PC-9 (cell line): Measurements from ENCODE around the gene INO80D. TPM values are rescaled to one million over a fixed set of nuclear protein-coding genes. Genes with fewer than 3 reads are reported as not detected.

Experiments used
- Bru-seq: library from RNA; stranded (reverse); fragments of 400-500 nt; gene quantifications from one replicate; lab custom pipeline; 2021; lab: Mats Ljungman, UMichigan
- BruChase-seq, 2 experiments: library from RNA; stranded (reverse); fragments of 400-500 nt; gene quantifications; one replicate each; lab custom pipeline; 2021; lab: Mats Ljungman, UMichigan
- BruUV-seq: library from RNA; stranded (reverse); fragments of 400-500 nt; replicated peaks from 2 replicates; lab custom pipeline; 2021; lab: Mats Ljungman, UMichigan
- CTCF ChIA-PET: fragments of 300-600 bp; sonication (Branson Sonifier 250); formaldehyde crosslinking; loops from one replicate; lab custom pipeline; 2022; ENCODE audit warnings: antibody characterized with exemption; lab: Charles Lee
- POLR2A ChIA-PET: fragments of 300-600 bp; sonication (Branson Sonifier 250); formaldehyde crosslinking; loops from one replicate; lab custom pipeline; 2022; ENCODE audit warnings: antibody characterized with exemption; ENCODE audit not compliant: unreplicated experiment; lab: Charles Lee
- DNase-seq, 2 experiments: peaks; one replicate each; pipeline versions ENCODE4 v3.0.0 to v3.0.0-alpha.2; 2015 to 2022; ENCODE audit warnings: mixed read lengths in 1 of 2
- H2AFZ ChIP-seq: fragments of 200-600 bp; sonication (generic); 2 replicates; pipeline ENCODE4 v1.8.1; 2017; ENCODE audit warnings: antibody characterized with exemption
- H3F3A ChIP-seq: fragments of 200-600 bp; sonication (generic); 2 replicates; pipeline ENCODE4 v1.8.1; 2017; ENCODE audit warnings: antibody characterized with exemption, mild to moderate bottlenecking, low read depth; ENCODE audit not compliant: insufficient read depth
- H3K27ac ChIP-seq: fragments of 200-600 bp; sonication (generic); 2 replicates; pipeline ENCODE4 v1.6.1; 2016; ENCODE audit warnings: mixed run types
- H3K27me3 ChIP-seq: fragments of 200-600 bp; sonication (generic); 2 replicates; pipeline ENCODE4 v1.6.1; 2016; ENCODE audit warnings: low read depth, mixed run types; ENCODE audit not compliant: insufficient read depth
- H3K36me3 ChIP-seq: fragments of 200-600 bp; sonication (generic); 2 replicates; pipeline ENCODE4 v1.6.1; 2016; ENCODE audit warnings: low read depth, mixed run types
- H3K4me1 ChIP-seq: fragments of 200-600 bp; sonication (generic); replicated peaks from 2 replicates; pipeline ENCODE4 v1.6.1; 2016; ENCODE audit warnings: mixed run types; ENCODE audit not compliant: insufficient read depth
- H3K4me2 ChIP-seq: fragments of 200-600 bp; sonication (generic); 2 replicates; pipeline ENCODE4 v1.6.1; 2017; ENCODE audit warnings: mixed run types
- H3K4me3 ChIP-seq: fragments of 200-600 bp; sonication (generic); 2 replicates; pipeline ENCODE4 v1.6.1; 2016; ENCODE audit warnings: mixed run types
- H3K79me2 ChIP-seq: fragments of 200-600 bp; sonication (generic); 2 replicates; pipeline ENCODE4 v1.6.1; 2017; ENCODE audit warnings: low read depth, mixed run types
- H3K9me2 ChIP-seq: fragments of 200-600 bp; sonication (generic); 2 replicates; pipeline ENCODE4 v1.8.1; 2017; ENCODE audit warnings: mild to moderate bottlenecking; ENCODE audit not compliant: insufficient read depth
- H3K9me3 ChIP-seq: fragments of 200-600 bp; sonication (generic); 2 replicates; pipeline ENCODE4 v1.8.1; 2016; ENCODE audit warnings: low read depth; ENCODE audit not compliant: insufficient read depth
- H4K20me1 ChIP-seq: fragments of 200-600 bp; sonication (generic); 2 replicates; pipeline ENCODE4 v1.8.1; 2017; ENCODE audit not compliant: insufficient read depth
- EZH2 ChIP-seq: fragments of 200-600 bp; sonication (generic); IDR thresholded peaks from 2 replicates; pipeline ENCODE4 v1.8.0; 2017; ENCODE audit warnings: antibody characterized with exemption, low read depth
- intact Hi-C: fragments of 100-400 bp; cut with micrococcal nuclease; formaldehyde crosslinking; loops from one replicate; pipeline ENCODE4 v1.10.0; 2022; ENCODE audit not compliant: unreplicated experiment
- long read RNA-seq: library from polyadenylated mRNA; stranded (forward); transcript quantifications from one replicate; pipeline ENCODE4 v2.0.0, GENCODE V29; 2022
- total RNA-seq: library from RNA; stranded (reverse); gene quantifications from 2 replicates; pipeline ENCODE4 v1.2.3, GENCODE V29; 2021
- TF ChIP-seq, protein P1 (sequence below): fragments of 200-600 bp; sonication (generic); conservative IDR thresholded peaks from 2 replicates; pipeline ENCODE4 v1.6.1; 2017; ENCODE audit warnings: mixed run types, antibody characterized with exemption, mild to moderate bottlenecking, moderate library complexity

Gene INO80D, protein sequence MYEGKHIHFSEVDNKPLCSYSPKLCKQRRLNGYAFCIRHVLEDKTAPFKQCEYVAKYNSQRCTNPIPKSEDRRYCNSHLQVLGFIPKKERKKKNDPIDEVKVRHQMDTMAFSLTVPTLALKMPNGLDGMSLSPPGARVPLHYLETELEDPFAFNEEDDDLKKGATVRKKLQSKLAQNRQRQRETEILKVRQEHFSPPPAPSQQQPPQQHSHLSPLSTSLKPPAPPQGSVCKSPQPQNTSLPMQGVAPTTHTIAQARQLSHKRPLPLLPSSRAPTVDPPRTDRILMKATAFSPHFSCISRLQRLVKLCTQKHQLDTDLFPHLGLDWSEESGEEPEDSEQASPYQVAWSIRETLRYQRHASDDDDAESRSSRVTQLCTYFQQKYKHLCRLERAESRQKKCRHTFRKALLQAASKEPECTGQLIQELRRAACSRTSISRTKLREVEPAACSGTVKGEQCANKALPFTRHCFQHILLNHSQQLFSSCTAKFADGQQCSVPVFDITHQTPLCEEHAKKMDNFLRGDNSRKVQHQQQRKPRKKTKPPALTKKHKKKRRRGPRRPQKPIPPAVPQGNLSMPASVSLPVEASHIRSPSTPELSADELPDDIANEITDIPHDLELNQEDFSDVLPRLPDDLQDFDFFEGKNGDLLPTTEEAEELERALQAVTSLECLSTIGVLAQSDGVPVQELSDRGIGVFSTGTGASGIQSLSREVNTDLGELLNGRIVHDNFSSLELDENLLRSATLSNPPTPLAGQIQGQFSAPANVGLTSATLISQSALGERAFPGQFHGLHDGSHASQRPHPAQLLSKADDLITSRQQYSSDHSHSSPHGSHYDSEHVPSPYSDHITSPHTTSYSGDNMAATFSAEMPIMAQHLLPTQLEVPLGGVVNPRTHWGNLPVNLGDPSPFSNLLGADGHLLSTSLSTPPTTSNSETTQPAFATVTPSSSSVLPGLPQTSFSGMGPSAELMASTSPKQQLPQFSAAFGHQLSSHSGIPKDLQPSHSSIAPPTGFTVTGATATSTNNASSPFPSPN
- total RNA-seq (7.1 and 12.4 TPM in 2 replicates), Bru-seq, nascent RNA (percentile 71 among the genes with signal in this experiment), BruChase-seq, experiment 1, labeled RNA remaining after a 2-hour chase (percentile 77 among the genes with signal in this experiment), BruChase-seq, experiment 2, labeled RNA remaining after a 6-hour chase (percentile 78 among the genes with signal in this experiment)
- long read RNA-seq = 0 reads

DNA sequence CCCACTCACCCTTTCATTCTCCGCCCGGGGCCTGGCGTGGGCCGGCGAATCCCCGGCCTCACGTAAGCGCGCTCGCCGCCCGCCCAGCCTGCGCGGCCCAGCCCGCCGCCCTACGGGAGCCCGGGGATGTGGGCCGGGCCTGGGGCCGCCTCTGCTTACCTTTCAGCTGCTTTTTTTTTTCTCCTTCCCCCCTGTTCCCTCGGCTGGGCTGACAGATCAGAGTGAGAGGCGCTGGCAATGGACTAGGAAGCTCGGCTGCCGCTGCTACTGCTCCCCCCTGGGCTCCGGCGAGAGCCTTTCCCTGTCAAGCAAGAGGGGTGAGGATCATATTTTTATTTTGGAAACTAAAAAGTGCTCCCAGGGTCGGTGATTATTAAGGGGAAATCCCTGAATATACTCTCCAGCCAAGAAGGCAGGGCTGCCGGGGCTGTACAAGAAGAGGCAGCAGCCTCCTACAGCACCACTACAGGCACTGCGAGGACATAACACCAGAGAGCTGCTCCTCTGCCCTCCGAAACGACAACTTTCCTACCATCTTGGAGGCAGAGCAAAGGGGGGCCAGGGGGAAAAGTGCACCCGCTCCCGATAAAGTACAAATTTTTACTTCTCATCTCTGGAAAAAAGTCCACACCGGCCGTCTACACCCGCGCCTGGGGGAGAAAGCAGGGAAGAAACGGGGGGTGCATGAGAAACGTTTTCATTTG is at the start of gene INO80D:
TSS of gene INO80D (minus strand) at position 433 of the 704 bp plus-strand sequence. CDS start 23,158 bp downstream, outside the sequence.
- Histone ChIP-seq H3K27me3 (no peaks in the 10 kb centered on the region), H3K9me3 (no peaks in the 10 kb centered on the region), H3K4me3 (peak within 1 kb of the TSS; percentile 83), H3K4me2 (peak within 1 kb of the TSS; percentile 94), H3K4me1 (peaks cover 13% of the 10 kb centered on the region), H3F3A (0 out of 2 replicates have a peak, but pooled peaks cover 12% of the 10 kb centered on the region), H3K9me2 (no peaks in the 10 kb centered on the region), H4K20me1 (no peaks in the 10 kb centered on the region), H3K27ac (peak within 1 kb of the TSS; percentile 84), H2AFZ (peak within 1 kb of the TSS; percentile 86), H3K36me3 (no peaks in the 10 kb centered on the region), H3K79me2 (peaks cover 48% of the 10 kb centered on the region)
- CTCF ChIA-PET = interaction anchor here (0.6 kb wide), 1 partner anchor 11 kb away, joined by 4 read pairs; no protein-coding TSS in a partner anchor
- intact Hi-C loops = loop anchor here (10.0 kb wide), 1 partner anchor 359 kb away; the partner anchor contains the start of gene ADAM23
- peak; percentile 61 to 63 for DNase-seq
- POLR2A ChIA-PET = no interaction called here
- TSS peak; percentile 41 for BruUV-seq
- TF ChIP-seq EZH2 = no peak
- TF ChIP-seq, protein P1, sequence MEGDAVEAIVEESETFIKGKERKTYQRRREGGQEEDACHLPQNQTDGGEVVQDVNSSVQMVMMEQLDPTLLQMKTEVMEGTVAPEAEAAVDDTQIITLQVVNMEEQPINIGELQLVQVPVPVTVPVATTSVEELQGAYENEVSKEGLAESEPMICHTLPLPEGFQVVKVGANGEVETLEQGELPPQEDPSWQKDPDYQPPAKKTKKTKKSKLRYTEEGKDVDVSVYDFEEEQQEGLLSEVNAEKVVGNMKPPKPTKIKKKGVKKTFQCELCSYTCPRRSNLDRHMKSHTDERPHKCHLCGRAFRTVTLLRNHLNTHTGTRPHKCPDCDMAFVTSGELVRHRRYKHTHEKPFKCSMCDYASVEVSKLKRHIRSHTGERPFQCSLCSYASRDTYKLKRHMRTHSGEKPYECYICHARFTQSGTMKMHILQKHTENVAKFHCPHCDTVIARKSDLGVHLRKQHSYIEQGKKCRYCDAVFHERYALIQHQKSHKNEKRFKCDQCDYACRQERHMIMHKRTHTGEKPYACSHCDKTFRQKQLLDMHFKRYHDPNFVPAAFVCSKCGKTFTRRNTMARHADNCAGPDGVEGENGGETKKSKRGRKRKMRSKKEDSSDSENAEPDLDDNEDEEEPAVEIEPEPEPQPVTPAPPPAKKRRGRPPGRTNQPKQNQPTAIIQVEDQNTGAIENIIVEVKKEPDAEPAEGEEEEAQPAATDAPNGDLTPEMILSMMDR = peak; percentile 55

DNA sequence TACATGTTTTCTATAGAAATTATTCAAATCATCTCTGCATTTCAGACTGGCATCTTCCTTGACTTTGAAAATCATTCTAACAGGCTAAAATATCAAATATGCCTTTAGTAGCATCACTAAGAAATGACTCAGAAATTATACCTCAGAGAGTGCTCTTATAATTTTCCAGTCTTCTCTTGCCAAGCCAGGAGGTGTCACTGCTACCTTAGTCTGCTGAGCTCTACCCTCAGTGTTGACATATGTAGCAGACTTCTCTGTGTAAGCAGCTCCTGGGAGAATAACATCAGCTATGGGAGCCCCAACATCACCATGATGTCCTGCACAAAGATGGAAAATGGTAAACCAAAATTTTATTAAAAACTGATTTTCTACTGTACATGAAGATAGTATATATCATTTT is 41.7 kb upstream of the INO80D start:
- Histone ChIP-seq H4K20me1 (no peaks in the 10 kb centered on the region), H2AFZ (no peak overlapping the region), H3K27me3 (no peaks in the 10 kb centered on the region), H3K4me2 (no peak overlapping the region), H3K9me2 (no peaks in the 10 kb centered on the region), H3K4me3 (no peak overlapping the region), H3F3A (no peaks in the 10 kb centered on the region), H3K9me3 (no peaks in the 10 kb centered on the region), H3K27ac (no peak overlapping the region), H3K4me1 (no peaks in the 10 kb centered on the region), H3K36me3 (no peaks in the 10 kb centered on the region), H3K79me2 (no peaks in the 10 kb centered on the region)
- no peak for DNase-seq
- intact Hi-C loops = no loop called here
- POLR2A ChIA-PET = interaction anchor here (0.6 kb wide), 1 partner anchor 35 kb away, joined by 3 read pairs; no protein-coding TSS in a partner anchor
- BruUV-seq = no TSS peak
- no peak for TF ChIP-seq EZH2
- TF ChIP-seq, protein P1 = no peak
- CTCF ChIA-PET = no interaction called here
